IMR-90 (cell line): ENCODE results near the gene FIBCD1. TPM values are rescaled to one million over a fixed set of nuclear protein-coding genes. Genes with fewer than 3 reads are reported as not detected.
A peak's percentile ranks its signal among the peaks of the same experiment; 100 is the strongest.

Source experiments
- ATAC-seq: fragments of 200-7000 bp; cut with Tn5 transposase; 2 replicates; pipeline ENCODE4 v1.9.1; 2020; ENCODE audit warnings: low read depth, mild to moderate bottlenecking, moderate library complexity
- BruUV-seq: library from RNA; stranded (reverse); fragments of 400-500 nt; replicated peaks from 2 replicates; lab custom pipeline; 2021; lab: Mats Ljungman, UMichigan
- CTCF ChIA-PET: fragments of 300-600 bp; formaldehyde crosslinking; extraction: SDS; loops from one replicate; lab custom pipeline; 2021; ENCODE audit warnings: antibody characterized with exemption; lab: Yijun Ruan, JAX
- POLR2A ChIA-PET: fragments of 300-600 bp; sonication (Branson Sonifier 250); formaldehyde crosslinking; loops from one replicate; lab custom pipeline; 2022; ENCODE audit warnings: antibody characterized with exemption; ENCODE audit not compliant: unreplicated experiment; lab: Charles Lee
- DNase-seq: peaks from one replicate; pipeline ENCODE4 v3.0.0; 2013
- H2AFZ ChIP-seq: replicated peaks from 2 replicates; pipeline ENCODE3; 2013; ENCODE audit warnings: low read length, mild to moderate bottlenecking; ENCODE audit not compliant: poor library complexity
- H2AK5ac ChIP-seq: 2 replicates; pipeline ENCODE4 v1.6.1; 2013; ENCODE audit warnings: low read depth, low read length, inconsistent platforms
- H2AK9ac ChIP-seq: replicated peaks from 2 replicates; pipeline ENCODE3; 2013; ENCODE audit warnings: mild to moderate bottlenecking, low read depth, low read length, moderate library complexity; ENCODE audit not compliant: poor library complexity
- H2BK120ac ChIP-seq: 2 replicates; pipeline ENCODE4 v1.6.1; 2013; ENCODE audit warnings: low read depth, low read length, inconsistent platforms
- H2BK15ac ChIP-seq: 3 replicates; pipeline ENCODE4 v1.6.1; 2013; ENCODE audit warnings: low read depth, low read length, inconsistent platforms
- H2BK20ac ChIP-seq: 2 replicates; pipeline ENCODE4 v1.6.1; 2013; ENCODE audit warnings: low read depth, mild to moderate bottlenecking, inconsistent platforms, low read length, moderate library complexity
- H2BK5ac ChIP-seq: 2 replicates; pipeline ENCODE4 v1.6.1; 2013; ENCODE audit warnings: mild to moderate bottlenecking, low read depth, low read length, inconsistent platforms; ENCODE audit not compliant: poor library complexity, severe bottlenecking
- H3K14ac ChIP-seq: replicated peaks from 2 replicates; pipeline ENCODE4 v1.6.1; 2013; ENCODE audit warnings: low read depth, low read length, inconsistent platforms
- H3K18ac ChIP-seq: 2 replicates; pipeline ENCODE4 v1.6.1; 2013; ENCODE audit warnings: low read depth, low read length, control low read depth
- H3K23ac ChIP-seq: 2 replicates; pipeline ENCODE4 v1.6.1; 2013; ENCODE audit warnings: low read depth, low read length, inconsistent platforms
- H3K27ac ChIP-seq: 2 replicates; pipeline ENCODE4 v1.5.1; 2013; ENCODE audit warnings: mild to moderate bottlenecking, control low read depth, low read length; ENCODE audit not compliant: insufficient read depth
- H3K27me3 ChIP-seq: 2 replicates; pipeline ENCODE4 v1.6.1; 2013; ENCODE audit warnings: low read length; ENCODE audit not compliant: control insufficient read depth, insufficient read depth
- H3K36me3 ChIP-seq: 2 replicates; pipeline ENCODE4 v1.6.1; 2013; ENCODE audit warnings: low read length, mixed read lengths; ENCODE audit not compliant: control insufficient read depth, insufficient read depth
- H3K4ac ChIP-seq: 2 replicates; pipeline ENCODE4 v1.6.1; 2013; ENCODE audit warnings: low read depth, low read length, inconsistent platforms
- H3K4me1 ChIP-seq: 2 replicates; pipeline ENCODE4 v1.6.1; 2013; ENCODE audit warnings: low read length, mixed read lengths; ENCODE audit not compliant: control insufficient read depth, insufficient read depth
- H3K4me2 ChIP-seq: 2 replicates; pipeline ENCODE4 v1.6.1; 2013; ENCODE audit warnings: low read depth, mild to moderate bottlenecking, control low read depth, low read length, moderate library complexity
- H3K4me3 ChIP-seq: 2 replicates; pipeline ENCODE4 v1.5.1; 2013; ENCODE audit warnings: low read depth, mild to moderate bottlenecking, control low read depth, low read length, moderate library complexity; ENCODE audit not compliant: insufficient read depth
- H3K56ac ChIP-seq: 2 replicates; pipeline ENCODE4 v1.6.1; 2013; ENCODE audit warnings: low read length, inconsistent platforms; ENCODE audit not compliant: insufficient read depth; ENCODE audit errors: extremely low read depth
- H3K79me1 ChIP-seq, 2 experiments: 2 replicates each; pipeline ENCODE4 v1.6.1; 2013; ENCODE audit warnings: low read length in 2 of 2, inconsistent platforms in 1 of 2, low read depth in 1 of 2
- H3K9ac ChIP-seq: 2 replicates; pipeline ENCODE4 v1.6.1; 2013; ENCODE audit warnings: low read depth, low read length, control low read depth
- H3K9me1 ChIP-seq: 2 replicates; pipeline ENCODE4 v1.6.1; 2013; ENCODE audit warnings: low read length, inconsistent platforms; ENCODE audit not compliant: insufficient read depth
- H3K9me3 ChIP-seq: 2 replicates; pipeline ENCODE4 v1.6.1; 2013; ENCODE audit warnings: low read length; ENCODE audit not compliant: control insufficient read depth, insufficient read depth
- H4K20me1 ChIP-seq: 2 replicates; pipeline ENCODE4 v1.6.1; 2013; ENCODE audit warnings: low read length, inconsistent platforms; ENCODE audit not compliant: insufficient read depth
- H4K5ac ChIP-seq: 2 replicates; pipeline ENCODE4 v1.6.1; 2013; ENCODE audit warnings: mild to moderate bottlenecking, low read depth, low read length, control low read depth
- H4K8ac ChIP-seq, 2 experiments: 2 replicates each; pipeline ENCODE4 v1.6.1; 2013; ENCODE audit warnings: low read depth in 2 of 2, low read length in 2 of 2, control low read depth in 1 of 2, inconsistent platforms in 1 of 2
- H4K91ac ChIP-seq: 2 replicates; pipeline ENCODE4 v1.6.1; 2013; ENCODE audit warnings: low read depth, low read length, inconsistent platforms; ENCODE audit not compliant: insufficient read depth
- CTCF ChIP-seq: conservative IDR thresholded peaks from 2 replicates; pipeline ENCODE4 v1.5.1; 2012; ENCODE audit warnings: mild to moderate bottlenecking, low read depth, low read length, improper control_type of control experiment
- MAFK ChIP-seq: IDR thresholded peaks from 2 replicates; pipeline ENCODE4 v1.6.1; 2012; ENCODE audit warnings: low read depth, low read length, improper control_type of control experiment
- MXI1 ChIP-seq: IDR thresholded peaks from 2 replicates; pipeline ENCODE4 v1.6.1; 2012; ENCODE audit warnings: low read depth, mild to moderate bottlenecking, low read length, moderate library complexity, borderline replicate concordance
- RAD21 ChIP-seq: IDR thresholded peaks from 2 replicates; pipeline ENCODE4 v1.6.1; 2012; ENCODE audit warnings: low read length, improper control_type of control experiment
- RFX5 ChIP-seq: IDR thresholded peaks from 2 replicates; pipeline ENCODE4 v1.8.0; 2012; ENCODE audit warnings: low read depth, mild to moderate bottlenecking, low read length, moderate library complexity
- SMC3 ChIP-seq: fragments of 150-350 bp; IDR thresholded peaks from 2 replicates; pipeline ENCODE4 v1.6.1; 2016; ENCODE audit warnings: low read depth, mild to moderate bottlenecking, antibody characterized with exemption, low read length, moderate library complexity
- WGBS, 2 experiments: methylation state at CpG; one replicate each; pipeline versions ENCODE4 v1.1.5 to v1.1.7; 2013; ENCODE audit warnings: missing lambda C conversion rate in 2 of 2; ENCODE audit not compliant: insufficient read length in 1 of 2; ENCODE audit errors: extremely low coverage in 2 of 2; 5-methylcytosine and 5-hydroxymethylcytosine counted together
- dilution Hi-C: fragments of 300-500 bp; cut with HindIII; formaldehyde crosslinking; loops from one replicate; pipeline ENCODE4 v1.14.3; 2018; ENCODE audit warnings: low sequenced_read_pairs; ENCODE audit not compliant: unreplicated experiment
- in situ Hi-C: fragments of 300-500 bp; cut with MboI; formaldehyde crosslinking; loops from 3 replicates; pipeline ENCODE4 v1.14.3; 2019; ENCODE audit warnings: low sequenced_read_pairs, inconsistent platforms, mixed read lengths
- intact Hi-C: fragments of 100-400 bp; cut with micrococcal nuclease; formaldehyde crosslinking; loops from 2 replicates; pipeline ENCODE4 v1.10.0; 2022
- polyA plus RNA-seq, 3 experiments: library from polyadenylated mRNA; depleted of rRNA; stranded (reverse); fragments of >200 nt; gene quantifications; 2 replicates each; pipeline ENCODE4 v1.2.3, GENCODE V29; 2012; ENCODE audit warnings: low replicate concordance in 1 of 3
- total RNA-seq: library from RNA; depleted of rRNA; stranded (reverse); fragments of >200 nt; gene quantifications from 2 replicates; pipeline ENCODE4 v1.2.3, GENCODE V29; 2012

Gene FIBCD1
- total and polyA plus RNA-seq, 2 of the 4 experiments (the other 2 are of a cell fraction) = 1.1 to 10.1 TPM

GRCh38 chr9:130940693-130941576 is 1.9 kb upstream of the FIBCD1 start:
- POLR2A ChIA-PET = no interaction called here
- Histone ChIP-seq H3K23ac (no peak overlapping the region), H3K4ac (no peak overlapping the region), H3K9me3 (no peaks in the 10 kb centered on the region), H3K27me3 (peaks cover 45% of the 10 kb centered on the region), H3K4me2 (no peak overlapping the region), H3K36me3 (no peaks in the 10 kb centered on the region), H3K4me3 (no peak overlapping the region), H3K14ac (no peak overlapping the region), H2BK120ac (no peak overlapping the region), H4K91ac (no peak overlapping the region), H2AFZ (no peak overlapping the region), H3K18ac (no peak overlapping the region), H3K9ac (no peak overlapping the region), H4K20me1 (peaks cover 6% of the 10 kb centered on the region; the same call in 1 of the 2 replicates), H3K79me1 (0 out of 4 replicates have a peak, but pooled peaks cover 0 to 3% of the 10 kb centered on the region in 2 experiments), H3K4me1 (peaks cover 15% of the 10 kb centered on the region), H4K5ac (no peak overlapping the region), H2BK15ac (no peak overlapping the region), H2BK20ac (no peak overlapping the region), H2AK9ac (no peak overlapping the region), H3K56ac (no peak overlapping the region), H2BK5ac (no peak overlapping the region), H3K27ac (no peak overlapping the region), H2AK5ac (no peak overlapping the region), H3K9me1 (peaks cover 7% of the 10 kb centered on the region; the same call in 1 of the 2 replicates), H4K8ac (no peak overlapping the region)
- dilution Hi-C loops = no loop called here
- 3% methylated on average over 8 of the region's 36 CpGs; no CpG with 5 or more reads in 1 of the 2 experiments for WGBS, 2 experiments
- intact Hi-C loops = loop anchor here (2.0 kb wide), 1 partner anchor 70 kb away; no protein-coding TSS in a partner anchor
- in situ Hi-C loops = no loop called here
- ATAC-seq (no peak), DNase-seq (peak; percentile 15)
- TF ChIP-seq MAFK (0 out of 2 replicates have a peak, but pooled peaks have one; percentile 10), MXI1 (no peak), SMC3 (peak; percentile 56), RAD21 (peak; percentile 74), CTCF (peak; percentile 72), RFX5 (no peak)
- CTCF ChIA-PET = no interaction called here
- no TSS peak for BruUV-seq
